Lower leg skin (tissue), 4 donors: ENCODE measurements around the gene LMAN2. TPM values are rescaled to one million over a fixed set of nuclear protein-coding genes. Genes with fewer than 3 reads are reported as not detected.

ENCODE experiments used
- DNase-seq, 2 donors: peaks; one replicate each; pipeline ENCODE4 v3.0.0-alpha.2; 2019; ENCODE audit warnings: low spot score in 2 of 2
- H3K4me3 ChIP-seq: fragments of 200-600 bp; sonication (generic); 2 replicates; pipeline ENCODE4 v1.5.1; 2017; ENCODE audit warnings: mild to moderate bottlenecking, low read depth; ENCODE audit not compliant: poor library complexity, severe bottlenecking
- POLR2A ChIP-seq, 2 donors: fragments of 450-650 bp; IDR thresholded peaks; one replicate each; pipeline ENCODE4 v1.6.1; 2016 to 2017; ENCODE audit warnings: antibody characterized with exemption in 2 of 2, mild to moderate bottlenecking in 1 of 2, moderate library complexity in 1 of 2
- WGBS, 2 donors: methylation state at CpG; one replicate each; pipeline ENCODE4 v1.1.5; 2018; 5-methylcytosine and 5-hydroxymethylcytosine counted together
- intact Hi-C: fragments of 100-400 bp; cut with DNase I; formaldehyde crosslinking; loops from one replicate; pipeline ENCODE4 v1.15.0; 2023; ENCODE audit warnings: low total_unique reads
- total RNA-seq, 4 donors: library from RNA; depleted of rRNA; stranded (reverse); fragments of >200 nt; gene quantifications; one replicate each; pipeline ENCODE4 v1.1.0, GENCODE V29; 2016
- TF ChIP-seq, protein P1 (sequence below), 3 donors: fragments of 450-650 bp; IDR thresholded peaks; one replicate each; pipeline ENCODE4 v1.5.1; 2016; ENCODE audit warnings: antibody characterized with exemption in 3 of 3, mild to moderate bottlenecking in 3 of 3, moderate library complexity in 2 of 3

LMAN2 gene
- total RNA-seq, 4 donors from 2014 or later, result 139 to 191 (median 166) TPM

DNA sequence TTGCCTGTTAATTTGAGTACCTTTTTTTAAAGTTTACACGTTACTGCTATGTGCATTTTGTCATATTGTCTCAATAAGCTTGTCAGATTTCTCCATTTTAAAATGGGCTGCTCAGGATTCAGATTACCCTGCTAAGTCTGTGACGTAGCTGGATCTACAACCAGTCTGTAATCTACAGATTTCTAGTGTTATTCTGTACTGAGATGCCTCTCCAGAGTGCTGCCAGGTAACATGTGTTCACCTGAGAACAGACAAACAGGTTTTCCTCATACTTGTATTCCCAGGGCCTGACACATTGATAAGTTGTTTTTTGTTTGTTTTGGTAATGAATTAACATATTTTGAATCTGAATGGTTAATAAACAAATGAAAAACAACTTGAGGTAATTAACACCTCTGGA, 63.3 kb downstream of the LMAN2 start:
- intact Hi-C loops, result no loop called here
- H3K4me3 ChIP-seq, result no peak overlapping the region
- TF ChIP-seq, protein P1, sequence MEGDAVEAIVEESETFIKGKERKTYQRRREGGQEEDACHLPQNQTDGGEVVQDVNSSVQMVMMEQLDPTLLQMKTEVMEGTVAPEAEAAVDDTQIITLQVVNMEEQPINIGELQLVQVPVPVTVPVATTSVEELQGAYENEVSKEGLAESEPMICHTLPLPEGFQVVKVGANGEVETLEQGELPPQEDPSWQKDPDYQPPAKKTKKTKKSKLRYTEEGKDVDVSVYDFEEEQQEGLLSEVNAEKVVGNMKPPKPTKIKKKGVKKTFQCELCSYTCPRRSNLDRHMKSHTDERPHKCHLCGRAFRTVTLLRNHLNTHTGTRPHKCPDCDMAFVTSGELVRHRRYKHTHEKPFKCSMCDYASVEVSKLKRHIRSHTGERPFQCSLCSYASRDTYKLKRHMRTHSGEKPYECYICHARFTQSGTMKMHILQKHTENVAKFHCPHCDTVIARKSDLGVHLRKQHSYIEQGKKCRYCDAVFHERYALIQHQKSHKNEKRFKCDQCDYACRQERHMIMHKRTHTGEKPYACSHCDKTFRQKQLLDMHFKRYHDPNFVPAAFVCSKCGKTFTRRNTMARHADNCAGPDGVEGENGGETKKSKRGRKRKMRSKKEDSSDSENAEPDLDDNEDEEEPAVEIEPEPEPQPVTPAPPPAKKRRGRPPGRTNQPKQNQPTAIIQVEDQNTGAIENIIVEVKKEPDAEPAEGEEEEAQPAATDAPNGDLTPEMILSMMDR (IDR thresholded peaks at IDR 0.05), result no peak
- no peak for TF ChIP-seq POLR2A (IDR thresholded peaks at IDR 0.05)
- DNase-seq, result no peak
- 78 to 92% methylated on average over 2 of the region's 2 CpGs for WGBS, 2 donors

Other genes with a start within 250 kb of the LMAN2 start
- gene NSD1, start 217.9 kb downstream of the LMAN2 start, total RNA-seq, result 10 to 100 TPM; 25.1 to 36.8 (median 34.2) TPM
- 10 to 100 TPM; 52.2 to 98.5 (median 73.7) TPM for gene RAB24, start 47.9 kb downstream of the LMAN2 start, total RNA-seq
- 100 to 1,000 TPM in 2 of 4 donors, 10 to 100 TPM in 2; 60.7 to 122 (median 96.7) TPM for gene PRELID1, start 47.9 kb downstream of the LMAN2 start, total RNA-seq
- gene MXD3, start 39.8 kb downstream of the LMAN2 start, total RNA-seq, result 10 to 100 TPM in 2 of 4 donors, 1 to 10 TPM in 2; 4.9 to 19.8 (median 13.2) TPM
- gene RGS14, start 6.3 kb upstream of the LMAN2 start, total RNA-seq, result 10 to 100 TPM; 28.6 to 38.3 (median 37.2) TPM
- under 1 TPM in 2 of 4 donors, not detected in 2; 0.12 to 0.39 TPM for gene SLC34A1, start 32.8 kb upstream of the LMAN2 start, total RNA-seq
- not detected for gene PFN3, start 49.0 kb upstream of the LMAN2 start, total RNA-seq
- 10 to 100 TPM in 2 of 4 donors, 1 to 10 TPM in 2; 1.9 to 14.5 (median 10.1) TPM for gene F12, start 57.9 kb upstream of the LMAN2 start, total RNA-seq
- gene GRK6, start 75.0 kb upstream of the LMAN2 start, total RNA-seq, result 10 to 100 TPM; 29.5 to 56.7 (median 38.1) TPM
- gene PRR7, start 95.1 kb upstream of the LMAN2 start, total RNA-seq, result 10 to 100 TPM in 1 of 4 donors, 1 to 10 TPM in 3; 5.4 to 10.2 (median 8.0) TPM
- 10 to 100 TPM; 14.0 to 65.5 (median 27.6) TPM for gene DBN1, start 122.0 kb upstream of the LMAN2 start, total RNA-seq
- 10 to 100 TPM; 11.8 to 31.7 (median 23.5) TPM for gene PDLIM7, start 145.9 kb upstream of the LMAN2 start, total RNA-seq
- 1 to 10 TPM; 1.5 to 4.0 (median 2.0) TPM for gene DOK3, start 158.2 kb upstream of the LMAN2 start, total RNA-seq
- gene DDX41, start 165.3 kb upstream of the LMAN2 start, total RNA-seq, result 100 to 1,000 TPM in 1 of 4 donors, 10 to 100 TPM in 3; 70.7 to 108 (median 88.6) TPM
- gene FAM193B, start 202.9 kb upstream of the LMAN2 start, total RNA-seq, result 100 to 1,000 TPM in 1 of 4 donors, 10 to 100 TPM in 3; 57.0 to 128 (median 69.7) TPM
- gene TMED9, start 240.5 kb upstream of the LMAN2 start, total RNA-seq, result 10 to 100 TPM; 70.4 to 95.7 (median 80.4) TPM
- 10 to 100 TPM; 11.8 to 17.8 (median 16.4) TPM for gene B4GALT7, start 248.5 kb upstream of the LMAN2 start, total RNA-seq